Measurements from ENCODE around the gene FARS2.
"Not testable (repeated sequence)": the region's sequence is repeated elsewhere in the genome, so short reads cannot be mapped to it uniquely, and the experiment has no call there.

The FARS2 gene

DNA sequence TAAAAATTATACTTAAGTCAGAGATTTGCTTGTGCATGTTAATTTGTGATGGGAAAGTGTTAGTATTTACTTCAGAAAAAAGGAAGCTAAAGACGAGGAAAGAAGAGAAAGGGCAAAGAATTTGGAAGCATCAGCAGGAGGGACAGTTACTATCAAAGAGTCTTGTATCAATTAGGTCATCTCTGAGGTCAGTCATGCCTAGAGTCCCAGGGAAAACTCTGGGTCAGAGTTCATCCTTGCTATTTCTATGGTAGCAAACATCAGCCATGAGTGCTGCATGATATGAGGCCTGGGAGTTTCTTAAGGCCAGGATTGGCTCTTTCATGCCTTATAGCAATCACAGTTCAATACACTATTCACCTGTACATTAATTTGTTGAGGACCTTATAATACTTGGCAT lies 292.9 kb downstream of the FARS2 start:
- no peaks in the 10 kb centered on the region for H3K27me3 Mint-ChIP-seq (ENCODE audit: low read depth)
- peaks cover 15% of the 10 kb centered on the region for H3K9me3 Mint-ChIP-seq
- no peak overlapping the region for H3K4me3 Mint-ChIP-seq
- TF ChIP-seq, protein P1, sequence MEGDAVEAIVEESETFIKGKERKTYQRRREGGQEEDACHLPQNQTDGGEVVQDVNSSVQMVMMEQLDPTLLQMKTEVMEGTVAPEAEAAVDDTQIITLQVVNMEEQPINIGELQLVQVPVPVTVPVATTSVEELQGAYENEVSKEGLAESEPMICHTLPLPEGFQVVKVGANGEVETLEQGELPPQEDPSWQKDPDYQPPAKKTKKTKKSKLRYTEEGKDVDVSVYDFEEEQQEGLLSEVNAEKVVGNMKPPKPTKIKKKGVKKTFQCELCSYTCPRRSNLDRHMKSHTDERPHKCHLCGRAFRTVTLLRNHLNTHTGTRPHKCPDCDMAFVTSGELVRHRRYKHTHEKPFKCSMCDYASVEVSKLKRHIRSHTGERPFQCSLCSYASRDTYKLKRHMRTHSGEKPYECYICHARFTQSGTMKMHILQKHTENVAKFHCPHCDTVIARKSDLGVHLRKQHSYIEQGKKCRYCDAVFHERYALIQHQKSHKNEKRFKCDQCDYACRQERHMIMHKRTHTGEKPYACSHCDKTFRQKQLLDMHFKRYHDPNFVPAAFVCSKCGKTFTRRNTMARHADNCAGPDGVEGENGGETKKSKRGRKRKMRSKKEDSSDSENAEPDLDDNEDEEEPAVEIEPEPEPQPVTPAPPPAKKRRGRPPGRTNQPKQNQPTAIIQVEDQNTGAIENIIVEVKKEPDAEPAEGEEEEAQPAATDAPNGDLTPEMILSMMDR (IDR thresholded peaks at IDR 0.05; ENCODE audit: unreplicated experiment in 3 of 3) = no peak
- no peaks in the 10 kb centered on the region for H3K4me1 Mint-ChIP-seq
- peaks cover 22% of the 10 kb centered on the region for H3K36me3 Mint-ChIP-seq (ENCODE audit: low read depth)
- H3K27ac Mint-ChIP-seq = no peak overlapping the region

DNA sequence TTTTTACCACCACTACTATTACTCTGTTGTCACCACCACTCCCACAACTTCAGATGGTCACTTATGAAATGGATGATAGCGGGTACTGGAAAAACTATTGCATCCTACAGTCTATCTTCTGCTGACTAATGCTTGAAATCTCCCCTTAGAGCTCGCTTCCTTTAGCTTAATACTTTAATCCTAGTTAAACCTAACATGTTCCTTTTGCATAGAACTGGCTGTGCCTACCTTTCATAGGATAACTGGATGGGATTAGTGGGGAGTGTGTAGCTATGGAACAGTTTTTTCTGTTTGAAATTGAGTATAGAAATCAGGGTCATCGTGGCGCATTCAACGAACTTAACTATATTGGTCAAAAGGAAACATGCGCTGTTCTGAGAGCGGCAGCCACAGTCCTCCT lies 294.7 kb downstream of the FARS2 start:
- H3K9me3 Mint-ChIP-seq = peaks cover 7% of the 10 kb centered on the region
- no peak overlapping the region for H3K4me3 Mint-ChIP-seq
- H3K4me1 Mint-ChIP-seq = no peaks in the 10 kb centered on the region
- H3K27me3 Mint-ChIP-seq (ENCODE audit: low read depth) = no peaks in the 10 kb centered on the region
- TF ChIP-seq, protein P1 (IDR thresholded peaks at IDR 0.05; ENCODE audit: unreplicated experiment in 3 of 3) = no peak
- H3K27ac Mint-ChIP-seq = no peak overlapping the region
- peaks cover 9% of the 10 kb centered on the region for H3K36me3 Mint-ChIP-seq (ENCODE audit: low read depth)

DNA sequence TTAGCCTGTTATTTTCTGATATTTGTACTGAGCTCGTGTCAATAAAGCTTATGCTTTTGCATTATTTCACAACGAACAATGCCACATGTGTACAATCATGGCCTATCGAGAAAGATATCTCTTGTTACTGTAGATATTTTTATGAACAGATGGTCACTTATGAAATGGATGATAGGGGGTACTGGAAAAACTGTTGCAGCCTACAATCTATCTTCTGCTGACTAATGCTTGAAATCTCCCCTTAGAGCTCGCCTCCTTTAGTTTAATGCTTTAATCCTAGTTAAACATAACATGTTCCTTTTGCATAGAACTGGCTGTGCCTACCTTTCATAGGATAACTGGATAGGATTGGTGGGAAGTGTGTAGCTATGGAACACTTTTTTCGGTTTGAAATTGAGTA lies 296.2 kb downstream of the FARS2 start:
- H3K27me3 Mint-ChIP-seq (ENCODE audit: low read depth) = no peaks in the 10 kb centered on the region
- H3K9me3 Mint-ChIP-seq = peaks cover 3% of the 10 kb centered on the region
- H3K27ac Mint-ChIP-seq = no peak overlapping the region
- H3K36me3 Mint-ChIP-seq (ENCODE audit: low read depth) = no peaks in the 10 kb centered on the region
- H3K4me1 Mint-ChIP-seq = no peaks in the 10 kb centered on the region
- TF ChIP-seq, protein P1 (IDR thresholded peaks at IDR 0.05; ENCODE audit: unreplicated experiment in 3 of 3) = no peak
- H3K4me3 Mint-ChIP-seq = no peak overlapping the region

DNA sequence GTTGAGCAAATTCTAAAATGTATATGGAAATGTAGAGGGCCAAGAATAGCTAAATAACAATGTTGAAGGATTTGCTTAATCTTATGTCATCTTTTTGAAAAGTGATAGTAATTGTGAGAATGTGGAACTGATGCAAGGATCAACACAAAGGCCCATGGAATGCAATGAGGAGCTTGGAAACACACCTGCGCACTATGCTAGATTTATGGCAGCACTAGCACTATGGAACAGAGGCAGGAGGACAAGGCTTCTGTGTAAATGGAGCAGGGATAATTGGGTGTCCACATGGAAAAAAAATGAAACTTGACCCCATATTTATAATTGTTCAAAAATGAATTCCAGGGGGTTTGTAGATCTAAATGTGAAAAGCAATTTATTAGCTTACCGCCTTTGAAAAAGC lies 298.3 kb downstream of the FARS2 start:
- H3K27me3 Mint-ChIP-seq (ENCODE audit: low read depth) = no peaks in the 10 kb centered on the region
- no peak overlapping the region for H3K4me3 Mint-ChIP-seq
- no peak overlapping the region for H3K27ac Mint-ChIP-seq
- TF ChIP-seq, protein P1 (IDR thresholded peaks at IDR 0.05; ENCODE audit: unreplicated experiment in 3 of 3) = no peak
- no peaks in the 10 kb centered on the region for H3K36me3 Mint-ChIP-seq (ENCODE audit: low read depth)
- peaks cover 6% of the 10 kb centered on the region for H3K9me3 Mint-ChIP-seq
- H3K4me1 Mint-ChIP-seq = no peaks in the 10 kb centered on the region

DNA sequence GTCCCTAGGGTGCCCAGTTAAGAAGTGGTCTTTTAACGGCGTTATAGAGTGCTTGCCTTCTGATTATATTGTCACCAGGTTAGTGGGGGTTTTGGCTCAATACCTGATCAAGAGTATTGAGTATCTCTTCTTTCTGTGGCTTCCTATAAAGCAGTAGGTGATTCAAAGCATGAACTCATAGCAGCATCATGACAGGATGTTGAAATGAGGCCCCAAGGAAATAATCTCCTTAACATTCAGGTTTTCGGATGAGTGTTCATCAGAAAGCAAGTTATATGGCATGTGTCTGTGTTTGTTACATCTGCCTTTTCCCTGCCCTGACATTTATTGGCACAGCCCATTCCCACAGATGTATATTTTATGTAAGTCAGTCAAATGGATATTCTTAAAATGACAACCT lies 301.0 kb downstream of the FARS2 start:
- H3K27me3 Mint-ChIP-seq (ENCODE audit: low read depth) = no peaks in the 10 kb centered on the region
- H3K27ac Mint-ChIP-seq = no peak overlapping the region
- no peaks in the 10 kb centered on the region for H3K4me1 Mint-ChIP-seq
- H3K9me3 Mint-ChIP-seq = peaks cover 12% of the 10 kb centered on the region
- peaks cover 4% of the 10 kb centered on the region for H3K36me3 Mint-ChIP-seq (ENCODE audit: low read depth)
- TF ChIP-seq, protein P1 (IDR thresholded peaks at IDR 0.05; ENCODE audit: unreplicated experiment in 3 of 3) = no peak
- no peak overlapping the region for H3K4me3 Mint-ChIP-seq

DNA sequence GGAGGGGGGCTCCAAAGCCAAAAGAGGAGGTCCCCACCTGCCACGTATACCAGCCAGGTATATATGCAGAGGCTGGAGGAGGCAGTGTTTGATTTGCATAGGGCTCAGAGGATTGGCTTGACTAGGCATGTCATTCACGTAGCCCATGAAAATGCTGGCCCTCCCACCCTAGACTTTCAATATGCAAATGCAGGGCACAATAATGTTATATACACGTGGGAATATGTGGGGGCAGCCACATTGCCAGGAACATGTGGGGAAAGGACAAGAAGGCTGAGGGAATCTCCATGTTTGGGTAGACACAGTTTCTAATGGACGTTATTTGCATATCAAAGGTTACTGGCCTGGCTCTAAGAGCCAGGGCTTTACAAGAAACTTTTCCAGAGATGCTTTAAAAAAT lies 301.8 kb downstream of the FARS2 start:
- TF ChIP-seq, protein P1 (IDR thresholded peaks at IDR 0.05; ENCODE audit: unreplicated experiment in 3 of 3) = no peak
- Mint-ChIP-seq H3K27ac (no peak overlapping the region), H3K36me3 (ENCODE audit: low read depth) (peaks cover 4% of the 10 kb centered on the region), H3K27me3 (ENCODE audit: low read depth) (no peaks in the 10 kb centered on the region), H3K4me3 (no peak overlapping the region), H3K4me1 (no peaks in the 10 kb centered on the region), H3K9me3 (peaks cover 12% of the 10 kb centered on the region)

DNA sequence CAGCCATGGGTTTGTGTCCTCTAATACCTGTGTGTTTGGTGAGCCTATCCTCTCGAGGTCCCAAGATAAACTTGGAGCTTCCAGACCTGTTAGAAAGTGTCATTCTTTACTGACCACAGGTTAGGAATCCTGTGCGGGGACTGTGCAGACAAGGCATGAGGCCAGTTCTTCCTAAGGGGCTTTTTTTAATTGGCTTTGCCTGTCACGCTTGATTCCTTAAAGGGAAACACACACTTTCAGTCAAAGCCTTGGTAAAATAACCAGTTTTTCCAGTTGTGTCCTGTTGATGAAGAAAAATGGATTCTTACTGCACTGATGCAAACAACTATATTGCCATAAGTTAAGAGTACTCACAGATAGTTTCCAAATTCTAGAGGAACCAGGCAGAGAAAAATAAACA lies 303.4 kb downstream of the FARS2 start:
- not testable (repeated sequence) for H3K36me3 Mint-ChIP-seq (ENCODE audit: low read depth); H3K4me3 Mint-ChIP-seq; H3K27me3 Mint-ChIP-seq (ENCODE audit: low read depth); H3K27ac Mint-ChIP-seq; H3K4me1 Mint-ChIP-seq
- peaks cover 12% of the 10 kb centered on the region for H3K9me3 Mint-ChIP-seq
